HG03565 (cell line): ENCODE data around the gene WIPF3.

ENCODE experiments used
- ATAC-seq: cut with Tn5 transposase; IDR thresholded peaks from one replicate; pipeline ENCODE4 v1.9.1; 2021; ENCODE audit warnings: mild to moderate bottlenecking, moderate library complexity; ENCODE audit not compliant: unreplicated experiment

The WIPF3 gene

GRCh38 chr7:29843726-29844125, 37.4 kb downstream of the WIPF3 start:
- no peak for ATAC-seq

- ATAC-seq, result no peak
These were observed 38.3 kb downstream of the WIPF3 start for GRCh38 chr7:29844559-29844958.

- ATAC-seq, result no peak
These were observed 41.2 kb downstream of the WIPF3 start for GRCh38 chr7:29847496-29847895.

- ATAC-seq, result no peak
These were observed 41.6 kb downstream of the WIPF3 start for GRCh38 chr7:29847916-29848315.

GRCh38 chr7:29848941-29849340, 42.6 kb downstream of the WIPF3 start:
- no peak for ATAC-seq

GRCh38 chr7:29851487-29851886, 45.2 kb downstream of the WIPF3 start:
- no peak for ATAC-seq

DNA sequence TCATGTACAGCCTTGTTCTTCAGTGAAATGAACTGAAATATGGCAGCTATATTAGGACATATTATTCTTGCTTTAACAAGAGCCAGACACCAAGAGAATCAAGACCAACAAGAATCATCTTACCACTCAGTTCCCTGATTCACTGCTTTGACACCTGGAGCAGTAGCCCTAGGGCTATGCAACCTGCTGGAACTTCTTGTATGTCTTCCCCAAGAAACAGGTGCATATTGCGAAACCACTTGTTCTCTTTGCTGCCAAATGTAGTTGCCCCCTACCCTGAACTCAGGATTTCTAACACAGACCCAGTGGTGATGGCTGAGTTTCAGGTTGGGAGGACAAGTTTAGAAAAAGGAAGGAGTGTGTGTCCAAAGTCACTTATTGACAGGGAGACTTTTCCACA, 46.1 kb downstream of the WIPF3 start:
- ATAC-seq, result no peak

DNA sequence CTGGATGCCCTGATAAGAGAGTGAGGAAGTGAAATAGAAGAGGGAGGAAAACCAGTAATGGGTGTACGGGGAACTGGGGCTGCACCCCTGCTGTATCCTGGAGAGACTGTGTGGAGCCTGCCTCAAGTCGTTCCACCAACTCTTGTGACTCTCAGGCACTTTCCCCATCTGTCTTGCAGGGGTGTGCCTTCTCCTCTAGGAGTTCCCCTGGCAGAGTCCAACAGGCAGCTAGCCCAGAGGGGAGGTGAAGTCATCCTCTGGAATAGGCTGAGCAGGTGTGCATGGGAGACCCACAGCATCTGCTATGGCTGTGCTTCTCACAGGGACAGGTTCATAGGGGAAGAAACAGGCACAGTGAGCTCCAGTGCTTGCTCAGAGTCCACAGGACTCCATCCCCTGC, 46.8 kb downstream of the WIPF3 start:
- ATAC-seq, result no peak

DNA sequence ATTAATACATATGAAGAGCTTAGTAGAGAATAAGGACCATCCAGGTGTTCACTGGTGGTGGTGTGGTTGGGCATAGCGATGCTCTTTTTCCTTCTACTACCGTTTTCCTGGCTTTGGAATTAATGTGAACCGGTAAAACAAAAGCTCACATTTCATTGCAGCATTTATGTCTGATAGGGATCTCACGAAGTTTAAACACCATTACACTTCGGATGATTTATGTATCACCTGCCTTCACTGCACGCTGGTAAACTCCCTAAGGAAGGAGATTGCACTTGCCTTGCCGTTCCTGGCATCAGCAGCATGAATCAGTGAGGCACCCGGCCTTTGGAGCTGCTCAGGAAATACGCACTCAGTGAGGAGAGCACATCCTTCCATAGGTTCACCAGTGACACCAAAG, 47.5 kb downstream of the WIPF3 start:
- ATAC-seq, result no peak

GRCh38 chr7:29854257-29854938, 48.1 kb downstream of the WIPF3 start:
- no peak for ATAC-seq

GRCh38 chr7:29857654-29858053, 51.3 kb downstream of the WIPF3 start:
- no peak for ATAC-seq

DNA sequence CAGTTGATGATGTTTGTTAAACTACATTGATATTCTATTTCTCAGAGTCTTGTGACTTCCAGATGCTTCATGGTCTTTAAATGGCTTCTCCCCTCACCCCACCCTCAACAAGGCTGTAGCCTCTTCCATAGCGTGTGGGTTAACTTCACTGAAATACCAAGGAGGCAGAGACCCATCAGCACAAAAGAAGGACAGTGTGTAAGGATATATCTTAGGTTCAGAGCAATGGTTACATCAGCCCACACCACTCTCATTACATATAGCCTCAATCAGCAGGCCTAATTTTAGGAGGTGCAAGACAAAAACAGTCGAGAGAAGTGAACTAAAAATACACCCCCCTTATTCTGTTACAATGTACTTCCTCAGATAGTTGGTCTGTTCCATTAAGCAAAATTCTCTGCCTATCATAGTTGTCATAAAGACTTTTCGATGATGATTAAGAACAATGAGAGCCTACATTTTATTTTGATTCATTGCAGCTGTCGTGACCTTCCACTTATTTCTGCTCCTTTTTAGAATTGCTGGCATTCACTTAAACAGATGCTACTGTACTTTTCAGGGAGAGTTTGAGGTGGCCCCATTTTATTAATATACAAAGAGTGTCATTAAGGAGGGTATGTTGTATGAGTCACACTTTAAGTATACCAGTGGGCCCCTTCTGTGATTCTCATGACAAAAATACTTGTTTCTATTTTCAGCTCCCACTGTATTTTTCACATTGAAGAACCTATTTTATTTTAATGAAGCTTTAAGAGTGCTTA, 52.1 kb downstream of the WIPF3 start:
- ATAC-seq, result no peak

DNA sequence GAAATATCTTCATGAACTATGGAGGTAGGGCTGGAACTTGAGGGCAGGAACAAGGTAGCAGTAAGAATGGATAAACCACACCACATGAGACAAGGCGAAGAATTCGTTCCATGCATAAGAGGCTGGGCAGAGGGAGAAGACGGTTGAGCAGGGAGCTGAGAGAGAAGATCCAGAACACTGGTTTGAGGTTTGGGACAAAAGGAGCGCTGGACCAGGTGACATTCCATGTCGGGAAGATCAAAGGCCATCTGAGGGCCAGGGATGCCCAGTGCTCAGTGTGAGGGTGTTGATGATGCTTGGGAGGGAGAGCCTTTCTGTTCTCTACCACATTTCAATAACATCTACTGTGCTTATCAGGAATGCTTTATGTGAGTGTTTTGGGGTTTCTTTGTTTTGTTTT, 52.8 kb downstream of the WIPF3 start:
- no peak for ATAC-seq

DNA sequence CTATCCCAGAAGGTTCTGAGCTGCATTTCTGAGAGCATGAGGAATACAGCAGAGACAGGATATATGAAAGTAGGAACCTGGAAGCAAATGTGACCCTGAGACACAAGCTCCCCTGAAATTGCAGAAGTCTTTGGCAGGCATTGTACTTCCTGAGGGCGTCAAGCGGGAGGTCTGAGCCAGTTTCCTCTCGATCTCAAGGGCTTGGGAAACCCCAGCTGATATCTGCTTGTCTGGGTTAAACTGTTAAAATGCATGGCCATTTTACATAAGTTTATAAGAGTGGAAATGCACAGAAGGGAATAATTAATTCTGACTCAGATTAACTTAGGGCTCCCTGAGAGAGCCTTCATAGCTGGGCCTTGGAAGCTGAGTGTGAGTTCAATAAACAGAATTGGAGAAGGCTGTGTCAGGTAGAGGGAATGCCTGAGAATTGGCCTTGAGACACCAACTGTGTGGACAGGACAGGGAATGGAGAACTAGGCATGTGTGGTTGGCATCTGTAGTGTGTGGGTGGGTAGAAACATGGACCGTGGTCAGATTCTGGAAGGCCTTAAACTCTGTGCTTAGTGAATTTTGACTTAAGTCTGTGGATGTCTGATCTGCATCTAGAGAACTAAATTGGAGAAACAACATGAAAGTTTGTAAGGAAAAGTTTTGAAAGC, 53.3 kb downstream of the WIPF3 start:
- ATAC-seq, result no peak

DNA sequence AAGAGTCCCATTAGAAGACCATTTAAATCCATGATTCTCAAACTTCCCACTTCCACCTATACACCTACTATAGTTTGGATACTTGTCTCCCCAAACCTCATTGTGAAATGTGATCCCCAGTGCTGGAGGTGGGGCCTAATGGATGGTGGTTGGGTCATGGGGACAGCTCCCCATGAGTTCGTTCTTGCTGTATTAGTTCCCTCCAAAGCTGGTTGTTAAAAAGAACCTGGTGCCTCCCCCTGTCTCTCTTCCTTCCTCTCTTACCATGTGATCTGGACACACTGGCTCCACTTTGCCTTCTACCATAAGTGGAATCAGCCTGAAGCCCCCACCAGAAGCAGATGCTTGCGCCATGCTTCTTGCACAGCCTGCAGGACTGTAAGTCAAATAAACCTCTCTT, 53.9 kb downstream of the WIPF3 start:
- no peak for ATAC-seq

DNA sequence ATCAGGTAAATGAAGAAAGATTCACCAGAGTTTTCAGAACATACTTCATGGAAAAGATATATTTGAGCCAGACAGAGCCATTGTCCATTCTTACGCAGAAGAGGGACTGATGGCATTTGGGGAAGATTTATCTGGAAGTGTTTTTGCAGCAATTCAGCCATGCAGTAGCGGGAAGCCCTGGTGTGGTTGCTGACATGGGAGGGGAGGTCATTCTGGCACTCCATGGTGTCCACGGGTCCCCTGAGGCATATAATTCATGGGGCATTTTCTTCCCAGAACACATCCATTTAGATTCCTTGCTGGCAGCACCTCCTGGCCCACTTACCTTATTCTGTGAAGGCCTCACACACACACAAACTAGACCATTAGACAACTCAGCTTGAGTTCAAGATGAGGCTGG, 55.6 kb downstream of the WIPF3 start:
- no peak for ATAC-seq

DNA sequence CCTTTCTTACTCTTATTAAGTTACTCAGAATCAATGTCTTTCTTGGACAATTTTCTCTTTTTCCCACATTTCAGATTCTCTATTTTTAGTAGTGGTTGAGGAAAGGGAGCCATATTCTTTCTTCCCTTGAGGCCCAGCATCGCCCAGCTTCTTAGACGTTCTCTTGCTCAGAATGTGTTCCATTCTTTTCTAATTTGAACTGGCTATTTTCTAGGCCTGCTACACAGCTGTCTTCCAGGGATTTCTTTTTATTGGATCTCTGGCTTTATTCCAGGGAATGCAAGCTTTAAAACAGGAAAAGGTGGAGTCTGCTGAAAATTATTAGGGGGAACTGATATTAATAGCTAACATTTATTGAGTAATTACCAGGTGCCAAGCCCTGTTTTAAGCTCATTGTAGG, 58.3 kb downstream of the WIPF3 start:
- no peak for ATAC-seq

GRCh38 chr7:29865526-29865925, 59.2 kb downstream of the WIPF3 start:
- ATAC-seq, result no peak

- ATAC-seq, result no peak
These were observed 60.2 kb downstream of the WIPF3 start for GRCh38 chr7:29866490-29866930.

GRCh38 chr7:29871787-29872398, 65.6 kb downstream of the WIPF3 start:
- ATAC-seq, result no peak

DNA sequence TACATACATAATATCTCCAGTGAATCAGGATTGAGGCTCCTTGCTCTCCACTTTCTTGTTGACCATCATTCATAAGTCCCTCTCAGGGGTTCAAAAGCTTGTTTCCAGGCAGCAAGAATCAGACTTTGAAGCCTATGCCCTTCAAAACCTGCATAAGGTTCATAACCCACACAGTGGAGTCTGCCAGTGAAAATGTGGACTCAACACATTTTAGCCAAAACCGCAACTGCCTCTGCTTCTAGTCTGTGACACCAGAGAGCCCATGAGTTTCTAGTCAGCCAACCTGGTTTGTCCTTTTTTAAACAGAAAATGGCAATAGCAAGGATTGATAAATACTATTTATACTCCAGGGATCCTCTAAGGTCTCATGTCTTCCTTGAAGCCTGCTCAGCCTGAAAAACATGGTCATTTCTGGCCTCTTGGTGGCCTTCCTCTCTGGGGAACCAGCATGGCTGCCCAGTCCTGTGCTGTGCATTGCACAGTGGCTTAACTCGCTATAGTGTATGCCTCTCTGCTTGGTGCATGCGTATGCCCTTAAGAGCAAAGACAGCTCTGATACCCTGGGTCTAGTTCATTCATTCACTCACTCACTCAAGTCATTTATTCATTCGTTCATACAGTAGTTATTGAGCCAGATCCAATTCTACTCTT, 67.5 kb downstream of the WIPF3 start:
- no peak for ATAC-seq
